Keratinocyte (primary cell): ENCODE data around the gene ACSL3. TPM values are rescaled to one million over a fixed set of nuclear protein-coding genes. Genes with fewer than 3 reads are reported as not detected.

Experiments used
- DNase-seq: peaks from one replicate; pipeline ENCODE4 v3.0.0-alpha.2; 2011; ENCODE audit warnings: low read depth, missing footprints, low spot score
- FAIRE-seq: peaks from 2 replicates; lab custom pipeline; 2011; peaks lifted over from hg19 to GRCh38; lab: Jason Lieb, UNC
- H2AFZ ChIP-seq: 2 replicates; pipeline ENCODE4 v1.6.0; 2012; ENCODE audit warnings: low read length, control low read depth, inconsistent platforms; ENCODE audit not compliant: control insufficient read depth
- H3K27ac ChIP-seq: 2 replicates; pipeline ENCODE4 v1.5.1; 2011; ENCODE audit warnings: low read length; ENCODE audit not compliant: control insufficient read depth, insufficient read depth
- H3K27me3 ChIP-seq: 3 replicates; pipeline ENCODE4 v1.6.0; 2011; ENCODE audit warnings: low read length; ENCODE audit not compliant: control insufficient read depth, insufficient read depth; ENCODE audit errors: extremely low read depth
- H3K36me3 ChIP-seq, 2 experiments: 2 replicates in 1 of 2; 3 replicates in 1 of 2; pipeline ENCODE4 v1.5.1; 2011; ENCODE audit warnings: low read length in 2 of 2, mild to moderate bottlenecking in 1 of 2; ENCODE audit not compliant: control insufficient read depth in 2 of 2, insufficient read depth in 2 of 2; ENCODE audit errors: extremely low read depth in 1 of 2
- H3K4me1 ChIP-seq: 3 replicates; pipeline ENCODE4 v1.5.1; 2011; ENCODE audit warnings: low read length; ENCODE audit not compliant: control insufficient read depth, insufficient read depth; ENCODE audit errors: extremely low read depth
- H3K4me2 ChIP-seq: 3 replicates; pipeline ENCODE4 v1.6.0; 2011; ENCODE audit warnings: low read depth, low read length; ENCODE audit not compliant: control insufficient read depth, insufficient read depth; ENCODE audit errors: extremely low read depth
- H3K4me3 ChIP-seq, 3 experiments: fragments of 200-600 bp in 1 of 3; sonication (generic) in 1 of 3; 2 replicates in 2 of 3; 3 replicates in 1 of 3; pipeline ENCODE4 v1.5.1; 2011 to 2016; ENCODE audit warnings: low read length in 3 of 3, mild to moderate bottlenecking in 3 of 3, control low read depth in 2 of 3, inconsistent platforms in 1 of 3, low read depth in 1 of 3, mixed read lengths in 1 of 3, mixed run types in 1 of 3, moderate library complexity in 1 of 3; ENCODE audit not compliant: control insufficient read depth in 2 of 3, insufficient read depth in 2 of 3; ENCODE audit errors: extremely low read depth in 1 of 3
- H3K79me2 ChIP-seq: 2 replicates; pipeline ENCODE4 v1.6.0; 2012; ENCODE audit warnings: low read length; ENCODE audit not compliant: control insufficient read depth, insufficient read depth
- H3K9ac ChIP-seq: 3 replicates; pipeline ENCODE4 v1.6.0; 2011; ENCODE audit warnings: low read length; ENCODE audit not compliant: control insufficient read depth, insufficient read depth; ENCODE audit errors: extremely low read depth
- H3K9me1 ChIP-seq: 3 replicates; pipeline ENCODE4 v1.6.0; 2011; ENCODE audit warnings: low read length; ENCODE audit not compliant: control insufficient read depth, insufficient read depth; ENCODE audit errors: extremely low read depth
- H3K9me3 ChIP-seq: 2 replicates; pipeline ENCODE4 v1.5.1; 2012; ENCODE audit warnings: low read depth, low read length; ENCODE audit not compliant: control insufficient read depth
- H4K20me1 ChIP-seq: 3 replicates; pipeline ENCODE4 v1.6.0; 2011; ENCODE audit warnings: low read length; ENCODE audit not compliant: control insufficient read depth, insufficient read depth; ENCODE audit errors: extremely low read depth
- EZH2 ChIP-seq: IDR thresholded peaks from one replicate; pipeline ENCODE4 v1.6.1; 2012; ENCODE audit warnings: inconsistent platforms, mild to moderate bottlenecking, low read length, moderate library complexity
- dilution Hi-C: fragments of 300-500 bp; cut with MboI; formaldehyde crosslinking; loops from one replicate; pipeline ENCODE4 v1.7.0; 2020; ENCODE audit warnings: low sequenced_read_pairs; ENCODE audit not compliant: extremely low pct_ligation_motif_present
- polyA plus RNA-seq, 5 experiments: library from polyadenylated mRNA; depleted of rRNA in 3 of 5; stranded (reverse) in 3 of 5; stranded (forward) in 1 of 5; unstranded in 1 of 5; fragments of >200 nt; gene quantifications; 1 replicate in 1 of 5; 2 replicates in 3 of 5; 3 replicates in 1 of 5; pipeline versions ENCODE4 v1.2.1 to v1.2.3, GENCODE V29; 2011 to 2012; ENCODE audit warnings: missing spikeins in 2 of 5, low read depth in 1 of 5, low replicate concordance in 1 of 5
- TF ChIP-seq, protein P1 (sequence below), 3 experiments: IDR thresholded peaks in 1 of 3; conservative IDR thresholded peaks in 1 of 3; optimal IDR thresholded peaks in 1 of 3; 2 replicates in 2 of 3; 3 replicates in 1 of 3; pipeline versions ENCODE3 to v1.5.1; 2011; ENCODE audit warnings: low read length in 3 of 3, mild to moderate bottlenecking in 3 of 3, moderate library complexity in 2 of 3, control low read depth in 1 of 3, inconsistent platforms in 1 of 3; ENCODE audit not compliant: insufficient read depth in 2 of 3; ENCODE audit errors: extremely low read depth in 1 of 3

ACSL3 gene
- polyA plus RNA-seq, 1 donor (not counting 4 experiments of a cell fraction or from before 2014, with no cell fraction given): 197 TPM

DNA sequence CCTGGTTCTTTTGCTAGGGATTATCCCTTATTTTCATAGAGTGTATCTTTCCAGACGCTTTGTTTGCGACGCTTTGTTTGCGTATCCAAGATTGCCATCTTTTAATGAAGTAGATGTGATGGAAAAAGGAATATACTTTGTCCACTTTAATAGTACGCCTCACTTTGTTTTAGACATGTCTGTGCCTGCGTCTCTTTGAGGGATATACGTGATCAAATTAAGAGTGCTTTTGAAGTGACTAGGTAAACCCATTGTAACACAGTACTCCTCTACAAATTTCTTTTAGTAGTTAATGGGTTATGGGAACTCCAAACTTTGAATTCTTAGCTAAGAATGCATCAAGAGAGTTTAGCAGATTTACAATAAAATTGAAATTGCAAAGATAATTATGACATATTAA is 27.9 kb downstream of the ACSL3 start:
- Histone ChIP-seq H3K9ac (no peak overlapping the region), H3K27me3 (no peaks in the 10 kb centered on the region), H2AFZ (no peak overlapping the region), H3K27ac (no peak overlapping the region), H3K9me1 (no peaks in the 10 kb centered on the region), H4K20me1 (peaks cover 36% of the 10 kb centered on the region), H3K4me1 (peaks cover 45% of the 10 kb centered on the region), H3K36me3 (peaks cover 0 to 2% of the 10 kb centered on the region in 2 experiments), H3K4me3 (no peak overlapping the region), H3K9me3 (no peaks in the 10 kb centered on the region), H3K4me2 (no peak overlapping the region), H3K79me2 (peaks cover 99% of the 10 kb centered on the region)
- dilution Hi-C loops: no loop called here
- DNase-seq (no peak), FAIRE-seq (no peak)
- no peak for TF ChIP-seq EZH2
- TF ChIP-seq, protein P1, sequence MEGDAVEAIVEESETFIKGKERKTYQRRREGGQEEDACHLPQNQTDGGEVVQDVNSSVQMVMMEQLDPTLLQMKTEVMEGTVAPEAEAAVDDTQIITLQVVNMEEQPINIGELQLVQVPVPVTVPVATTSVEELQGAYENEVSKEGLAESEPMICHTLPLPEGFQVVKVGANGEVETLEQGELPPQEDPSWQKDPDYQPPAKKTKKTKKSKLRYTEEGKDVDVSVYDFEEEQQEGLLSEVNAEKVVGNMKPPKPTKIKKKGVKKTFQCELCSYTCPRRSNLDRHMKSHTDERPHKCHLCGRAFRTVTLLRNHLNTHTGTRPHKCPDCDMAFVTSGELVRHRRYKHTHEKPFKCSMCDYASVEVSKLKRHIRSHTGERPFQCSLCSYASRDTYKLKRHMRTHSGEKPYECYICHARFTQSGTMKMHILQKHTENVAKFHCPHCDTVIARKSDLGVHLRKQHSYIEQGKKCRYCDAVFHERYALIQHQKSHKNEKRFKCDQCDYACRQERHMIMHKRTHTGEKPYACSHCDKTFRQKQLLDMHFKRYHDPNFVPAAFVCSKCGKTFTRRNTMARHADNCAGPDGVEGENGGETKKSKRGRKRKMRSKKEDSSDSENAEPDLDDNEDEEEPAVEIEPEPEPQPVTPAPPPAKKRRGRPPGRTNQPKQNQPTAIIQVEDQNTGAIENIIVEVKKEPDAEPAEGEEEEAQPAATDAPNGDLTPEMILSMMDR (optimal IDR thresholded peaks at IDR 0.05 in 1 of 3, IDR thresholded peaks at IDR 0.05 in 1 of 3, conservative IDR thresholded peaks at IDR 0.05 in 1 of 3; ENCODE audit: extremely low read depth in 1 of 3, insufficient read depth in 2 of 3, low read length in 3 of 3): no peak

DNA sequence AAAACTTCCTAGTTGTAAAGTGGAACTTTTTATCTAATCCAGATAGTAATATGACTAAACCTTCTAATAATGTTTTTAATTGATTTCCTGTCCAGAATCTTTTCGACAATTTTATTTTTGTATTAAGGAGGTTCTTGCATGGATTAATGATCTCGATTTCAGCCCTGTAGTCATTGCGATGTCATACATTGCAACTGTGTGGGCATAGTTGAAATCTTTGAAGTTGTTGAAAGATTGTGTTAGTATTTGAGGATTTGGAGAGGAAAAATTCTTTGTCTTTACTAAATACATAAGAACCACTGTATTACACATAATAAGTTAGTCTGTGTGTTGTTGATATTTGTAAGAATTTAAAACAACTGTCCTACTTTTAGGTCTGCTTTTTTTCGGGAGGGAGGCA is 31.1 kb downstream of the ACSL3 start:
- Histone ChIP-seq H4K20me1 (peaks cover 18% of the 10 kb centered on the region), H2AFZ (no peak overlapping the region), H3K4me3 (no peak overlapping the region), H3K79me2 (peaks cover 83% of the 10 kb centered on the region), H3K27me3 (no peaks in the 10 kb centered on the region), H3K4me2 (no peak overlapping the region), H3K9me1 (no peaks in the 10 kb centered on the region), H3K9me3 (no peaks in the 10 kb centered on the region), H3K27ac (no peak overlapping the region), H3K9ac (no peak overlapping the region), H3K36me3 (peaks cover 0 to 2% of the 10 kb centered on the region in 2 experiments), H3K4me1 (peaks cover 19% of the 10 kb centered on the region)
- dilution Hi-C loops: no loop called here
- no peak for FAIRE-seq
- DNase-seq: no peak
- TF ChIP-seq, protein P1 (optimal IDR thresholded peaks at IDR 0.05 in 1 of 3, IDR thresholded peaks at IDR 0.05 in 1 of 3, conservative IDR thresholded peaks at IDR 0.05 in 1 of 3; ENCODE audit: extremely low read depth in 1 of 3, insufficient read depth in 2 of 3, low read length in 3 of 3): no peak
- no peak for TF ChIP-seq EZH2
